IMR-90 (cell line): ENCODE measurements around the gene MAML1.

Source experiments
- CEBPB ChIP-seq: IDR thresholded peaks from 2 replicates; pipeline ENCODE4 v1.6.1; 2012; ENCODE audit warnings: low read depth, low read length, improper control_type of control experiment
- CTCF ChIP-seq: conservative IDR thresholded peaks from 2 replicates; pipeline ENCODE4 v1.5.1; 2012; ENCODE audit warnings: mild to moderate bottlenecking, low read depth, low read length, improper control_type of control experiment
- FOS ChIP-seq: fragments of 150-350 bp; IDR thresholded peaks from 2 replicates; pipeline ENCODE4 v1.6.1; 2016; ENCODE audit warnings: low read depth, low read length
- MAFK ChIP-seq: IDR thresholded peaks from 2 replicates; pipeline ENCODE4 v1.6.1; 2012; ENCODE audit warnings: low read depth, low read length, improper control_type of control experiment
- MAZ ChIP-seq: IDR thresholded peaks from 2 replicates; pipeline ENCODE4 v1.6.1; 2012; ENCODE audit warnings: low read depth, mild to moderate bottlenecking, low read length, improper control_type of control experiment, moderate library complexity, borderline replicate concordance
- POLR2A ChIP-seq: IDR thresholded peaks from 2 replicates; pipeline ENCODE4 v1.6.1; 2012; ENCODE audit warnings: mild to moderate bottlenecking, low read depth, low read length
- RAD21 ChIP-seq: IDR thresholded peaks from 2 replicates; pipeline ENCODE4 v1.6.1; 2012; ENCODE audit warnings: low read length, improper control_type of control experiment
- RFX5 ChIP-seq: IDR thresholded peaks from 2 replicates; pipeline ENCODE4 v1.8.0; 2012; ENCODE audit warnings: low read depth, mild to moderate bottlenecking, low read length, moderate library complexity

DNA sequence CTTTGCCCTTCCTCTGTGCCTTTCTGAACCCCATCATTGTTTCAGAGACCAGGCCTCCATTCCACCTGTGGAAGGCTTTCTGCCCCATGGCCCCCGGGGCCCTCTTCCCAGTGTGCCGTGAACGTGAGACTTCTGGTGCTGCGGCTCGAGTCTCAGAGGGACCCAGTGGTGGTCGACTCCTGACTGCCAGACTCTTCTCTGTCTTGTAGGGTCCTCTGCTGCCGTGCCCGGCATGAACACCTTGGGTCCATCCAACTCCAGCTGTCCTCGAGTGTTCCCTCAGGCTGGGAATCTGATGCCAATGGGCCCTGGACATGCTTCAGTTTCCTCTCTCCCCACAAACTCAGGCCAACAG lies 41.0 kb downstream of the MAML1 start:
- TF ChIP-seq CTCF (no peak), CEBPB (no peak), RAD21 (no peak), POLR2A (no peak), MAFK (no peak), RFX5 (no peak), MAZ (no peak), FOS (no peak)
